Osteocyte (in vitro differentiated cells): ENCODE data around the gene SOX5. TPM values are rescaled to one million over a fixed set of nuclear protein-coding genes. Genes with fewer than 3 reads are reported as not detected.

Source experiments
- DNase-seq: peaks from one replicate; pipeline ENCODE4 v3.0.0; 2021; ENCODE audit warnings: mixed read lengths; ENCODE audit not compliant: unreplicated experiment; ENCODE audit errors: extremely low spot score
- H3K27ac Mint-ChIP-seq: one replicate; pipeline ENCODE4 v1.8.0; 2021; ENCODE audit warnings: mild to moderate bottlenecking, mixed read lengths; ENCODE audit not compliant: unreplicated experiment
- H3K27me3 Mint-ChIP-seq: one replicate; pipeline ENCODE4 v1.8.0; 2021; ENCODE audit warnings: mixed read lengths; ENCODE audit not compliant: unreplicated experiment
- H3K36me3 Mint-ChIP-seq: one replicate; pipeline ENCODE4 v1.8.0; 2021; ENCODE audit warnings: mixed read lengths; ENCODE audit not compliant: unreplicated experiment
- H3K4me1 Mint-ChIP-seq: one replicate; pipeline ENCODE4 v1.8.0; 2021; ENCODE audit warnings: mixed read lengths; ENCODE audit not compliant: unreplicated experiment
- H3K4me3 Mint-ChIP-seq: one replicate; pipeline ENCODE4 v1.8.0; 2021; ENCODE audit warnings: mild to moderate bottlenecking, moderate library complexity, mixed read lengths; ENCODE audit not compliant: unreplicated experiment
- H3K9me3 Mint-ChIP-seq: one replicate; pipeline ENCODE4 v1.8.0; 2021; ENCODE audit warnings: mixed read lengths; ENCODE audit not compliant: unreplicated experiment
- CTCF ChIP-seq: fragments of 200-600 bp; sonication (generic); IDR thresholded peaks from 2 replicates; pipeline ENCODE4 v1.5.0; 2021; ENCODE audit warnings: antibody characterized with exemption, mild to moderate bottlenecking, moderate library complexity
- total RNA-seq: library from RNA; stranded (reverse); gene quantifications from 2 replicates; pipeline ENCODE4 v1.2.1, GENCODE V29; 2021

Gene SOX5
- total RNA-seq, 1 donor from 2014 or later = 6.3 TPM

- no peak for DNase-seq
- Mint-ChIP-seq H3K9me3 (peaks cover 2% of the 10 kb centered on the region), H3K4me1 (peaks cover 7% of the 10 kb centered on the region), H3K27ac (no peak overlapping the region), H3K4me3 (no peak overlapping the region), H3K27me3 (no peaks in the 10 kb centered on the region), H3K36me3 (no peaks in the 10 kb centered on the region)
- no peak for TF ChIP-seq CTCF
Observed at GRCh38 chr12:23587833-23588559, 361.5 kb downstream of the SOX5 start.

GRCh38 chr12:23585782-23586163, 363.7 kb downstream of the SOX5 start:
- no peak overlapping the region for H3K27ac Mint-ChIP-seq
- H3K27me3 Mint-ChIP-seq = no peaks in the 10 kb centered on the region
- H3K4me3 Mint-ChIP-seq = no peak overlapping the region

GRCh38 chr12:23585156-23585781, 364.2 kb downstream of the SOX5 start:
- Mint-ChIP-seq H3K36me3 (no peaks in the 10 kb centered on the region), H3K27me3 (no peaks in the 10 kb centered on the region), H3K27ac (no peak overlapping the region), H3K9me3 (peaks cover 6% of the 10 kb centered on the region), H3K4me3 (no peak overlapping the region), H3K4me1 (peaks cover 8% of the 10 kb centered on the region)
- no peak for DNase-seq
- TF ChIP-seq CTCF = no peak

More at GRCh38 chr12:23585782-23586163, 363.7 kb downstream of the SOX5 start:
- no peak for TF ChIP-seq CTCF
- Mint-ChIP-seq H3K4me1 (peaks cover 8% of the 10 kb centered on the region), H3K36me3 (no peaks in the 10 kb centered on the region), H3K9me3 (peaks cover 6% of the 10 kb centered on the region)
- no peak for DNase-seq

GRCh38 chr12:23581913-23582312, 367.6 kb downstream of the SOX5 start:
- DNase-seq = no peak
- Mint-ChIP-seq H3K4me1 (peaks cover 8% of the 10 kb centered on the region), H3K27me3 (no peaks in the 10 kb centered on the region), H3K27ac (no peak overlapping the region), H3K36me3 (no peaks in the 10 kb centered on the region), H3K9me3 (peaks cover 6% of the 10 kb centered on the region), H3K4me3 (no peak overlapping the region)
- no peak for TF ChIP-seq CTCF

GRCh38 chr12:23579257-23579656, 370.2 kb downstream of the SOX5 start:
- H3K9me3 Mint-ChIP-seq = peaks cover 6% of the 10 kb centered on the region
- DNase-seq = no peak
- no peak overlapping the region for H3K27ac Mint-ChIP-seq
- no peak overlapping the region for H3K4me3 Mint-ChIP-seq
- no peak for TF ChIP-seq CTCF
- no peaks in the 10 kb centered on the region for H3K36me3 Mint-ChIP-seq
- H3K4me1 Mint-ChIP-seq = peaks cover 8% of the 10 kb centered on the region
- H3K27me3 Mint-ChIP-seq = no peaks in the 10 kb centered on the region
